Measurements from ENCODE around the gene DCST2.
"Not testable (repeated sequence)": the region's sequence is repeated elsewhere in the genome, so short reads cannot be mapped to it uniquely, and the experiment has no call there.

DCST2 gene

GRCh38 chr1:155000726-155001424 lies 32.7 kb downstream of the DCST2 start:
- peak overlapping the region; percentile 89 for H3K9ac ChIP-seq (ENCODE audit: low read depth, low read length)
- H3K9me3 ChIP-seq (ENCODE audit: control insufficient read depth, insufficient read depth, low read length) = no peaks in the 10 kb centered on the region
- H3K36me3 ChIP-seq (ENCODE audit: insufficient read depth, low read length) = no peaks in the 10 kb centered on the region
- H3K4me1 ChIP-seq (ENCODE audit: insufficient read depth, low read length) = peaks cover 7% of the 10 kb centered on the region; the same call in 1 of the 2 replicates

GRCh38 chr1:155000411-155000725 lies 33.2 kb downstream of the DCST2 start:
- H3K4me1 ChIP-seq (ENCODE audit: insufficient read depth, low read length) = peaks cover 7% of the 10 kb centered on the region; the same call in 1 of the 2 replicates
- no peaks in the 10 kb centered on the region for H3K36me3 ChIP-seq (ENCODE audit: insufficient read depth, low read length)

GRCh38 chr1:154999571-155000410 lies 33.8 kb downstream of the DCST2 start:
- Histone ChIP-seq H3K9ac (ENCODE audit: low read depth, low read length) (peak overlapping the region; percentile 65), H3K36me3 (ENCODE audit: insufficient read depth, low read length) (no peaks in the 10 kb centered on the region), H3K9me3 (ENCODE audit: control insufficient read depth, insufficient read depth, low read length) (no peaks in the 10 kb centered on the region), H3K4me1 (ENCODE audit: insufficient read depth, low read length) (peaks cover 6% of the 10 kb centered on the region; the same call in 1 of the 2 replicates)

More at GRCh38 chr1:155000411-155000725, 33.2 kb downstream of the DCST2 start:
- H3K9ac ChIP-seq (ENCODE audit: low read depth, low read length) = peak overlapping the region; percentile 89
- no peaks in the 10 kb centered on the region for H3K9me3 ChIP-seq (ENCODE audit: control insufficient read depth, insufficient read depth, low read length)

GRCh38 chr1:154998818-154999570 lies 34.6 kb downstream of the DCST2 start:
- Histone ChIP-seq H3K4me1 (ENCODE audit: insufficient read depth, low read length) (no peaks in the 10 kb centered on the region; the same call in 1 of the 2 replicates), H3K36me3 (ENCODE audit: insufficient read depth, low read length) (no peaks in the 10 kb centered on the region), H3K9ac (ENCODE audit: low read depth, low read length) (peak overlapping the region; percentile 48), H3K9me3 (ENCODE audit: control insufficient read depth, insufficient read depth, low read length) (no peaks in the 10 kb centered on the region)

GRCh38 chr1:154998201-154998780 lies 35.3 kb downstream of the DCST2 start:
- Histone ChIP-seq H3K9ac (ENCODE audit: low read depth, low read length) (no peak overlapping the region), H3K9me3 (ENCODE audit: control insufficient read depth, insufficient read depth, low read length) (no peaks in the 10 kb centered on the region), H3K4me1 (ENCODE audit: insufficient read depth, low read length) (peaks cover 7% of the 10 kb centered on the region; the same call in 1 of the 2 replicates), H3K36me3 (ENCODE audit: insufficient read depth, low read length) (no peaks in the 10 kb centered on the region)

- Histone ChIP-seq H3K4me1 (ENCODE audit: insufficient read depth, low read length) (peaks cover 12% of the 10 kb centered on the region; the same call in 1 of the 2 replicates), H3K9me3 (ENCODE audit: control insufficient read depth, insufficient read depth, low read length) (no peaks in the 10 kb centered on the region), H3K9ac (ENCODE audit: low read depth, low read length) (no peak overlapping the region), H3K36me3 (ENCODE audit: insufficient read depth, low read length) (no peaks in the 10 kb centered on the region)
These were observed 36.4 kb downstream of the DCST2 start for GRCh38 chr1:154996966-154997701.

- peaks cover 12% of the 10 kb centered on the region; the same call in 1 of the 2 replicates for H3K4me1 ChIP-seq (ENCODE audit: insufficient read depth, low read length)
- H3K36me3 ChIP-seq (ENCODE audit: insufficient read depth, low read length); H3K9me3 ChIP-seq (ENCODE audit: control insufficient read depth, insufficient read depth, low read length); H3K9ac ChIP-seq (ENCODE audit: low read depth, low read length): not testable (repeated sequence)
These were observed 38.1 kb downstream of the DCST2 start for GRCh38 chr1:154995301-154995983.

GRCh38 chr1:154994591-154994990 lies 39.0 kb downstream of the DCST2 start:
- Histone ChIP-seq H3K9me3 (ENCODE audit: control insufficient read depth, insufficient read depth, low read length) (no peaks in the 10 kb centered on the region), H3K4me1 (ENCODE audit: insufficient read depth, low read length) (peaks cover 12% of the 10 kb centered on the region; the same call in 1 of the 2 replicates), H3K36me3 (ENCODE audit: insufficient read depth, low read length) (peaks cover 3% of the 10 kb centered on the region), H3K9ac (ENCODE audit: low read depth, low read length) (no peak overlapping the region)

- H3K9me3 ChIP-seq (ENCODE audit: control insufficient read depth, insufficient read depth, low read length) = no peaks in the 10 kb centered on the region
- no peak overlapping the region for H3K9ac ChIP-seq (ENCODE audit: low read depth, low read length)
- H3K36me3 ChIP-seq (ENCODE audit: insufficient read depth, low read length) = peaks cover 3% of the 10 kb centered on the region
- H3K4me1 ChIP-seq (ENCODE audit: insufficient read depth, low read length) = peaks cover 12% of the 10 kb centered on the region; the same call in 1 of the 2 replicates
These were observed 39.4 kb downstream of the DCST2 start for GRCh38 chr1:154994269-154994587.

- Histone ChIP-seq H3K9me3 (ENCODE audit: control insufficient read depth, insufficient read depth, low read length) (no peaks in the 10 kb centered on the region), H3K4me1 (ENCODE audit: insufficient read depth, low read length) (peaks cover 12% of the 10 kb centered on the region; the same call in 1 of the 2 replicates), H3K9ac (ENCODE audit: low read depth, low read length) (no peak within 1 kb of the TSS), H3K36me3 (ENCODE audit: insufficient read depth, low read length) (peaks cover 3% of the 10 kb centered on the region)
These were observed 39.9 kb downstream of the DCST2 start, which contains the start of gene LENEP for GRCh38 chr1:154993572-154994268. Gene LENEP (plus strand): TSS chr1:154993586. CDS start chr1:154993608, 22 bp downstream.

GRCh38 chr1:154992721-154993571 lies 40.6 kb downstream of the DCST2 start:
- H3K9ac ChIP-seq (ENCODE audit: low read depth, low read length) = no peak overlapping the region
- no peaks in the 10 kb centered on the region for H3K9me3 ChIP-seq (ENCODE audit: control insufficient read depth, insufficient read depth, low read length)
- H3K4me1 ChIP-seq (ENCODE audit: insufficient read depth, low read length) = peaks cover 12% of the 10 kb centered on the region; the same call in 1 of the 2 replicates
- peaks cover 7% of the 10 kb centered on the region for H3K36me3 ChIP-seq (ENCODE audit: insufficient read depth, low read length)

- H3K9ac ChIP-seq (ENCODE audit: low read depth, low read length) = no peak overlapping the region
- peaks cover 14% of the 10 kb centered on the region for H3K36me3 ChIP-seq (ENCODE audit: insufficient read depth, low read length)
- H3K9me3 ChIP-seq (ENCODE audit: control insufficient read depth, insufficient read depth, low read length) = no peaks in the 10 kb centered on the region
- peaks cover 12% of the 10 kb centered on the region; the same call in 1 of the 2 replicates for H3K4me1 ChIP-seq (ENCODE audit: insufficient read depth, low read length)
These were observed 43.3 kb downstream of the DCST2 start for GRCh38 chr1:154990276-154990675.

Data from ES-I3 (cell line).